Measurements from ENCODE around the gene PRKN.

DNA sequence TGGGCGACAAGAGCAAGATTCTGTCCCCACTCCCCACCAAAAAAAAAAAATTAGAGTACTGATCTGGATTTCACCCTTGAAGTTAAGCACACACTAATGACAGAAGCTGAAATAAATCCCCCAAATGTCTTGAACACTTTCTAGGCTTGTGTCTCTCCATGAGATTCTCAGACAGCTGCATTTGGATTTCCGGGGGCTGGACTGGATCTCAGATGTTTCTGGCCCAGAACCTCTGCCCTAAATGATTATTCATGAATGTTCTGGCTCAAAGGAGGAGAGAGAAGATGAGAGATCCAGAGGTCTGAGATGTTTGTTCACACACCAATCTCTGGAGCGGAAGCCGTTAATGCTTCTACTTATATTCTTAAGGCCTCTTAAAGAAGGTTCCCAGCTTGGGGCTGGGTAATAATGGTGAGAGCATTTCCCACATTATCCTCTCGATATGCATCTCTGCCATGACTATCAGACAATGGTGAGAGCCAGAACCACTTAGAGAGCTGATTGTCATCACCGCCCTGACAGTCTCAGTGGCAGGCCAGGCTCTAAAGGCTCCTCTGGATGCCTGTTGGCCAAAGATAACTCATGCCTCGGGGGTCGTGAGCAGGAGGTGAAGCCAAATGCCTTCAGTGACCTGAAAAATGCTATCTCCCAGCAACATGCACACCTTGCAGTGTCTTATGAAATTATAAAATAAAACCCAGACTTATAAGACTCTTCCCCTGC is 1325.8 kb downstream of the PRKN start:
- TF ChIP-seq GATA2 (IDR thresholded peaks at IDR 0.05; ENCODE audit: low read depth, low read length) (peak; percentile 97), GATA3 (IDR thresholded peaks at IDR 0.05; ENCODE audit: low read depth, low read length) (peak; percentile 93)
